ENCODE results near the gene CARD6. TPM values are rescaled to one million over a fixed set of nuclear protein-coding genes. Genes with fewer than 3 reads are reported as not detected.

CARD6 gene
- total and polyA plus RNA-seq, 2 of the 13 experiments (the other 11 are each of a cell fraction or from before 2014, with no cell fraction given), result 0.33 to 1.4 TPM

DNA sequence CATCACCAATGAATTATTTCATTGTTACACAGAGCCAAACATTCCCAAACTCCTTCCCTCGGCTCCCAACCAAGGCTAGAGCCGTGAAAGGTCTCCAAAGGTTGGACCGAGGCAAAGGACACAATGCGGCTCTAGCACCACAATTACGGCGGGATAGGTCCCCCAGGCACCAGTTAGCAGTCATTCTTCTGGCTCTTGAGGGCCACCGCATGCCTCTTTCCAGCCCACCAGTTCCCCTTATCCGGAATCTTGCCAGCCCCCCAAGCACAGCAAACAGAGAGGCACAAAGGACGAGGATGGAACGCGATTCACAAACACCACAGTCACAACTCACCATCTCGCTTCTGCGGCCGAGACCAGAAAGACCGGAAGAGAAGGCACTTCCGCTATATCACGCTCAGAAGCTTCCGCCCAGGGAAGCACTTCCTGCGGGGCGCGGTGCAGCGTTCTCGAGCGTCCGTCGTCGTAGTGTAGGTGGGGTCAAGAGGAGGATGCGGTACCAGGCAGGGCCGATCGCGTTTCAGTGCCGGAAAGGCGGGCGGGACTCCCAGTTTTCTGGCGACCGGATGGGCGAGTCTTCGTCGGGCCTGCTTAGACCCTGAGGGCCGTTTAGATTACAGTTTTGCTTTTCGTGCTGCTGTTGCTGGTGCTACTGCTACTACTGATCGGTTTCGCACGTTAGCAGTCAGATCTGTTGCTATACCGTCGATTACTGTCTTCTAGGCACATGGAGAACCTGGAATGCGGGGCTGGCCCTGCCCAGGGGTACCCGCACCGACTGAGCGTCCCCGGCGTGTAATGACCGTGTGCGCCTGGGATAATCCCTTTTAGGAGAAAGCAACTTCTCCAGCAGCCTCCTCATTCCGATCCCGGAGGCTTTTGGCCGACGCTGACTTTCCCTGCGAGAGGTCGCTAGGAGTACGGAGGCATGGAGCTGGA is 6.0 kb upstream of the CARD6 start, which contains the start of gene RPL37:
RPL37 (minus strand) TSS at position 374 of the 939 bp plus-strand sequence; CDS start at position 337, 37 bp downstream.
- ATAC-seq (peak; percentile 98), FAIRE-seq (peak; percentile 80), DNase-seq (ENCODE audit: low spot score) (peak; percentile 94)
- TSS peak; percentile 99 for BruUV-seq (replicated peaks)
- Histone ChIP-seq H3K36me3 (replicated peaks in 1 of 2; ENCODE audit: control insufficient read depth in 1 of 2, insufficient read depth in 2 of 2, low read length in 2 of 2) (peaks cover 8 to 42% of the 10 kb centered on the region in 2 experiments), H3K4me1 (ENCODE audit: insufficient read depth, low read length) (peaks cover 46% of the 10 kb centered on the region), H2AFZ (ENCODE audit: low read length) (peak within 1 kb of the TSS; percentile 75), H4K20me1 (ENCODE audit: insufficient read depth, low read length) (peaks cover 39% of the 10 kb centered on the region), H3K27me3 (ENCODE audit: control insufficient read depth in 1 of 2, insufficient read depth in 2 of 2, low read length in 2 of 2) (no peaks in the 10 kb centered on the region; a peak in 1 of 5 replicates), H3K27ac (ENCODE audit: extremely low read length, insufficient read depth, low read length) (peak within 1 kb of the TSS; percentile 84), H3K4me2 (ENCODE audit: low read depth, low read length) (peak within 1 kb of the TSS; percentile 92), H3K79me2 (ENCODE audit: insufficient read depth, low read length) (peaks cover 27% of the 10 kb centered on the region), H3K4me3 (replicated peaks in 1 of 3; ENCODE audit: insufficient read depth in 1 of 3, low read depth in 2 of 3, low read length in 3 of 3) (peak within 1 kb of the TSS; percentile 61 to 82 (median 82)), H3K9me3 (ENCODE audit: low read length) (no peaks in the 10 kb centered on the region), H3K9ac (ENCODE audit: insufficient read depth, low read depth, low read length) (peak within 1 kb of the TSS; percentile 97)
- CTCF ChIA-PET (ENCODE audit: low intra/inter-chr PET ratio, low total read pairs), result no interaction called here
- intact Hi-C loops (cut with micrococcal nuclease; ENCODE audit: unreplicated experiment), result loop anchor here (1.0 to 2.0 kb wide), 3 partner anchors 37 to 80 kb away; partner anchors contain the start of genes PRKAA1 and TTC33
- in situ Hi-C loops (cut with HindIII; ENCODE audit: extremely low pct_ligation_motif_present, low pct_unique_long_range_greater_than_20kb), result loop anchor here (5.0 kb wide), 1 partner anchor 78 kb away; the partner anchor contains the start of gene TTC33
- POLR2A ChIA-PET, result interaction anchor here (1.0 to 1.5 kb wide), 8 partner anchors 10 to 1090 kb away, joined by 3 to 9 read pairs (median 3); partner anchors contain the start of genes FBXO4 and RIMOC1
- WGBS (ENCODE audit: low lambda C conversion rate), result 10% methylated on average over 16 of the region's 61 CpGs
- TF ChIP-seq MED13 (CRISPR knock-in tag; IDR thresholded peaks at IDR 0.05) (no peak), RBM22 (optimal IDR thresholded peaks at IDR 0.05; ENCODE audit: low read length) (no peak), SMAD9 (CRISPR knock-in tag; IDR thresholded peaks at IDR 0.05) (no peak), FOSL2 (CRISPR knock-in tag; IDR thresholded peaks at IDR 0.05) (peak; percentile 59), ZFP41 (CRISPR knock-in tag; IDR thresholded peaks at IDR 0.05; ENCODE audit: borderline replicate concordance) (no peak; the same call in 1 of the 2 replicates), REXO4 (CRISPR knock-in tag; IDR thresholded peaks at IDR 0.05; ENCODE audit: borderline replicate concordance) (0 out of 2 replicates have a peak, but pooled peaks have one; percentile 48), KLF9 (CRISPR knock-in tag; IDR thresholded peaks at IDR 0.05; ENCODE audit: low read depth) (peak; percentile 90), ZMYM2 (CRISPR knock-in tag; IDR thresholded peaks at IDR 0.05) (0 out of 2 replicates have a peak, but pooled peaks have one; percentile 58), MYNN (CRISPR knock-in tag; IDR thresholded peaks at IDR 0.05; ENCODE audit: low read depth) (peak; percentile 83), ZNF883 (CRISPR knock-in tag; IDR thresholded peaks at IDR 0.05; ENCODE audit: not compliant biosample characterization) (peak; percentile 93), KDM2A (CRISPR knock-in tag; IDR thresholded peaks at IDR 0.05; ENCODE audit: borderline replicate concordance, low read depth) (peak; percentile 98)
- TF ChIP-seq, protein P1, sequence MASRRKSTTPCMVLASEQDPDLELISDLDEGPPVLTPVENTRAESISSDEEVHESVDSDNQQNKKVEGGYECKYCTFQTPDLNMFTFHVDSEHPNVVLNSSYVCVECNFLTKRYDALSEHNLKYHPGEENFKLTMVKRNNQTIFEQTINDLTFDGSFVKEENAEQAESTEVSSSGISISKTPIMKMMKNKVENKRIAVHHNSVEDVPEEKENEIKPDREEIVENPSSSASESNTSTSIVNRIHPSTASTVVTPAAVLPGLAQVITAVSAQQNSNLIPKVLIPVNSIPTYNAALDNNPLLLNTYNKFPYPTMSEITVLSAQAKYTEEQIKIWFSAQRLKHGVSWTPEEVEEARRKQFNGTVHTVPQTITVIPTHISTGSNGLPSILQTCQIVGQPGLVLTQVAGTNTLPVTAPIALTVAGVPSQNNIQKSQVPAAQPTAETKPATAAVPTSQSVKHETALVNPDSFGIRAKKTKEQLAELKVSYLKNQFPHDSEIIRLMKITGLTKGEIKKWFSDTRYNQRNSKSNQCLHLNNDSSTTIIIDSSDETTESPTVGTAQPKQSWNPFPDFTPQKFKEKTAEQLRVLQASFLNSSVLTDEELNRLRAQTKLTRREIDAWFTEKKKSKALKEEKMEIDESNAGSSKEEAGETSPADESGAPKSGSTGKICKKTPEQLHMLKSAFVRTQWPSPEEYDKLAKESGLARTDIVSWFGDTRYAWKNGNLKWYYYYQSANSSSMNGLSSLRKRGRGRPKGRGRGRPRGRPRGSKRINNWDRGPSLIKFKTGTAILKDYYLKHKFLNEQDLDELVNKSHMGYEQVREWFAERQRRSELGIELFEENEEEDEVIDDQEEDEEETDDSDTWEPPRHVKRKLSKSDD (CRISPR knock-in tag; IDR thresholded peaks at IDR 0.05; ENCODE audit: low read depth), result 0 out of 2 replicates have a peak, but pooled peaks have one; percentile 67
- TF ChIP-seq, protein P2, sequence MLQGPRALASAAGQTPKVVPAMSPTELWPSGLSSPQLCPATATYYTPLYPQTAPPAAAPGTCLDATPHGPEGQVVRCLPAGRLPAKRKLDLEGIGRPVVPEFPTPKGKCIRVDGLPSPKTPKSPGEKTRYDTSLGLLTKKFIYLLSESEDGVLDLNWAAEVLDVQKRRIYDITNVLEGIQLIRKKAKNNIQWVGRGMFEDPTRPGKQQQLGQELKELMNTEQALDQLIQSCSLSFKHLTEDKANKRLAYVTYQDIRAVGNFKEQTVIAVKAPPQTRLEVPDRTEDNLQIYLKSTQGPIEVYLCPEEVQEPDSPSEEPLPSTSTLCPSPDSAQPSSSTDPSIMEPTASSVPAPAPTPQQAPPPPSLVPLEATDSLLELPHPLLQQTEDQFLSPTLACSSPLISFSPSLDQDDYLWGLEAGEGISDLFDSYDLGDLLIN (CRISPR knock-in tag; IDR thresholded peaks at IDR 0.05; ENCODE audit: borderline replicate concordance), result no peak
- TF ChIP-seq, protein P3, sequence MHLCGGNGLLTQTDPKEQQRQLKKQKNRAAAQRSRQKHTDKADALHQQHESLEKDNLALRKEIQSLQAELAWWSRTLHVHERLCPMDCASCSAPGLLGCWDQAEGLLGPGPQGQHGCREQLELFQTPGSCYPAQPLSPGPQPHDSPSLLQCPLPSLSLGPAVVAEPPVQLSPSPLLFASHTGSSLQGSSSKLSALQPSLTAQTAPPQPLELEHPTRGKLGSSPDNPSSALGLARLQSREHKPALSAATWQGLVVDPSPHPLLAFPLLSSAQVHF (CRISPR knock-in tag; IDR thresholded peaks at IDR 0.05), result peak; percentile 94
- TF ChIP-seq, protein P4, sequence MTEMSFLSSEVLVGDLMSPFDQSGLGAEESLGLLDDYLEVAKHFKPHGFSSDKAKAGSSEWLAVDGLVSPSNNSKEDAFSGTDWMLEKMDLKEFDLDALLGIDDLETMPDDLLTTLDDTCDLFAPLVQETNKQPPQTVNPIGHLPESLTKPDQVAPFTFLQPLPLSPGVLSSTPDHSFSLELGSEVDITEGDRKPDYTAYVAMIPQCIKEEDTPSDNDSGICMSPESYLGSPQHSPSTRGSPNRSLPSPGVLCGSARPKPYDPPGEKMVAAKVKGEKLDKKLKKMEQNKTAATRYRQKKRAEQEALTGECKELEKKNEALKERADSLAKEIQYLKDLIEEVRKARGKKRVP (CRISPR knock-in tag; IDR thresholded peaks at IDR 0.05), result peak in 1 of 2 experiments; percentile 80; a peak in 2 of 4 replicates
